Measurements from ENCODE around the gene CCDC60. TPM values are rescaled to one million over a fixed set of nuclear protein-coding genes. Genes with fewer than 3 reads are reported as not detected.

The CCDC60 gene
- total and polyA plus RNA-seq, 10 of the 15 experiments (the other 5 are each of a cell fraction or from before 2014, with no cell fraction given) = 0.19 TPM; not detected in 9

- H3K36me3 ChIP-seq (ENCODE audit: control insufficient read depth in 2 of 2, insufficient read depth in 2 of 2, low read length in 1 of 2) = no peaks in the 10 kb centered on the region
- WGBS (ENCODE audit: insufficient coverage, insufficient replicate concordance, low lambda C conversion rate, missing lambda C conversion rate) = 19% methylated on average over 8 of the region's 9 CpGs
- intact Hi-C loops (cut with micrococcal nuclease; ENCODE audit: unreplicated experiment) (loop anchor here (1.0 to 10.0 kb wide), 4 partner anchors 101 to 1140 kb away; partner anchors contain the start of gene SRRM4), in situ Hi-C loops (cut with MboI) (loop anchor here (5.0 to 25.0 kb wide), 2 partner anchors 98 to 1433 kb away; partner anchors contain the start of gene VSIG10)
- peak; percentile 89 for ATAC-seq
- FAIRE-seq = peak; percentile 93
- ChIA-PET CTCF (interaction anchor here (0.5 to 4.7 kb wide), 19 partner anchors 8 to 1140 kb away, joined by 3 to 43 read pairs (median 4); partner anchors contain the start of gene TMEM233), RAD21 (ENCODE audit: unreplicated experiment) (interaction anchor here (0.7 to 1.8 kb wide), 4 partner anchors 100 to 1168 kb away, joined by 3 to 11 read pairs (median 4); no protein-coding TSS in a partner anchor), POLR2A (no interaction called here), SMC1A (ENCODE audit: uncharacterized antibody, unreplicated experiment) (interaction anchor here (1.1 to 1.4 kb wide), 6 partner anchors 18 to 129 kb away, joined by 3 to 10 read pairs (median 4); no protein-coding TSS in a partner anchor)
- no peaks in the 10 kb centered on the region for H3K79me2 ChIP-seq (ENCODE audit: control insufficient read depth, insufficient read depth, low read length)
- H3K27me3 ChIP-seq (replicated peaks in 1 of 2; ENCODE audit: control insufficient read depth in 2 of 2, insufficient read depth in 2 of 2, low read length in 1 of 2) = no peaks in the 10 kb centered on the region; a peak in 1 of 4 replicates
- no peak overlapping the region for H3K4me2 ChIP-seq (ENCODE audit: control insufficient read depth, insufficient read depth)
- H2AFZ ChIP-seq (ENCODE audit: control insufficient read depth, low read depth, low read length) = no peak overlapping the region
- no peak overlapping the region for H3K9ac ChIP-seq (ENCODE audit: control insufficient read depth, insufficient read depth, low read length)
- no peaks in the 10 kb centered on the region for H3K4me1 ChIP-seq (ENCODE audit: control insufficient read depth, insufficient read depth, low read length)
- peak; percentile 8 for DNase-seq (ENCODE audit: low read depth, low spot score)
- no TSS peak for BruUV-seq (replicated peaks)
- peak; percentile 72 to 89 (median 79) for TF ChIP-seq CTCF (IDR thresholded peaks at IDR 0.05 in 2 of 3, conservative IDR thresholded peaks at IDR 0.05 in 1 of 3; ENCODE audit: control insufficient read depth in 2 of 3, extremely low read depth in 1 of 3, insufficient read depth in 1 of 3, low read depth in 3 of 3, low read length in 3 of 3)
- 0 out of 2 replicates have a peak, but pooled peaks have one; percentile 28 for TF ChIP-seq YY1 (IDR thresholded peaks at IDR 0.05; ENCODE audit: low read depth, low read length)
- peak; percentile 81 for TF ChIP-seq RAD21 (IDR thresholded peaks at IDR 0.05; ENCODE audit: insufficient read depth, low read depth, low read length)
- no peak for TF ChIP-seq JUND (IDR thresholded peaks at IDR 0.05; ENCODE audit: low read depth, low read length)
- TF ChIP-seq ESRRA (IDR thresholded peaks at IDR 0.05; ENCODE audit: low read length) = no peak
- TF ChIP-seq BCL11A (IDR thresholded peaks at IDR 0.05; ENCODE audit: low read depth, low read length) = no peak
- TF ChIP-seq SMC3 (IDR thresholded peaks at IDR 0.05; ENCODE audit: borderline replicate concordance, low read length) = peak; percentile 56; the same call in 1 of the 2 replicates
- H4K20me1 ChIP-seq (ENCODE audit: control insufficient read depth, insufficient read depth) = no peaks in the 10 kb centered on the region
- no peak overlapping the region for H3K4me3 ChIP-seq
- no peaks in the 10 kb centered on the region for H3K9me3 ChIP-seq (replicated peaks; ENCODE audit: control insufficient read depth, insufficient read depth, low read length)
- H3K27ac ChIP-seq (ENCODE audit: control insufficient read depth, insufficient read depth) = no peak overlapping the region
These were observed 210.5 kb downstream of the CCDC60 start for GRCh38 chr12:119544765-119545625.

Data from GM12878 (cell line).